Dendritic cell treated with granulocyte-macrophage colony-stimulating factor and Interleukin-4, amounts not matched to agents 40 ng/mL and 50 ng/mL, for 4 days (primary cell): ENCODE results near the gene EXOC6B.

Experiments
- H3K27ac Mint-ChIP-seq: one replicate; pipeline ENCODE4 v1.8.0; 2022; ENCODE audit warnings: mild to moderate bottlenecking, mixed read lengths
- H3K27me3 Mint-ChIP-seq: one replicate; pipeline ENCODE4 v1.8.0; 2022; ENCODE audit warnings: mild to moderate bottlenecking, mixed read lengths
- H3K36me3 Mint-ChIP-seq: one replicate; pipeline ENCODE4 v1.8.0; 2022; ENCODE audit warnings: low read depth, mixed read lengths
- H3K4me1 Mint-ChIP-seq: one replicate; pipeline ENCODE4 v1.8.0; 2022; ENCODE audit warnings: low read depth, mixed read lengths
- H3K4me3 Mint-ChIP-seq: one replicate; pipeline ENCODE4 v1.8.0; 2022; ENCODE audit warnings: mild to moderate bottlenecking, moderate library complexity, mixed read lengths
- H3K9me3 Mint-ChIP-seq: one replicate; pipeline ENCODE4 v1.8.0; 2022; ENCODE audit warnings: mixed read lengths
- intact Hi-C: fragments of 100-400 bp; cut with micrococcal nuclease; formaldehyde crosslinking; loops from one replicate; pipeline ENCODE4 v1.15.0; 2022

EXOC6B gene

GRCh38 chr2:72134408-72134996 lies 691.3 kb downstream of the EXOC6B start:
- peaks cover 12% of the 10 kb centered on the region for H3K27me3 Mint-ChIP-seq
- no peaks in the 10 kb centered on the region for H3K36me3 Mint-ChIP-seq
- intact Hi-C loops: loop anchor here (10.0 kb wide), 1 partner anchor 610 kb away; no protein-coding TSS in a partner anchor
- no peaks in the 10 kb centered on the region for H3K4me1 Mint-ChIP-seq
- H3K27ac Mint-ChIP-seq: no peak overlapping the region
- no peak overlapping the region for H3K4me3 Mint-ChIP-seq
- H3K9me3 Mint-ChIP-seq: no peaks in the 10 kb centered on the region

- H3K27me3 Mint-ChIP-seq: peaks cover 12% of the 10 kb centered on the region
Measured at GRCh38 chr2:72133721-72134407, 692.0 kb downstream of the EXOC6B start.

GRCh38 chr2:72132981-72133720 lies 692.7 kb downstream of the EXOC6B start:
- H3K4me1 Mint-ChIP-seq: no peaks in the 10 kb centered on the region
- no peaks in the 10 kb centered on the region for H3K9me3 Mint-ChIP-seq
- no peak overlapping the region for H3K27ac Mint-ChIP-seq
- no peak overlapping the region for H3K4me3 Mint-ChIP-seq
- intact Hi-C loops: loop anchor here (10.0 kb wide), 1 partner anchor 612 kb away; no protein-coding TSS in a partner anchor
- H3K27me3 Mint-ChIP-seq: peaks cover 12% of the 10 kb centered on the region
- no peaks in the 10 kb centered on the region for H3K36me3 Mint-ChIP-seq

More at GRCh38 chr2:72133721-72134407, 692.0 kb downstream of the EXOC6B start:
- Mint-ChIP-seq H3K4me1 (no peaks in the 10 kb centered on the region), H3K36me3 (no peaks in the 10 kb centered on the region), H3K4me3 (no peak overlapping the region), H3K9me3 (no peaks in the 10 kb centered on the region), H3K27ac (no peak overlapping the region)
- intact Hi-C loops: loop anchor here (10.0 kb wide), 1 partner anchor 611 kb away; no protein-coding TSS in a partner anchor

GRCh38 chr2:72131916-72132841 lies 693.7 kb downstream of the EXOC6B start:
- H3K27me3 Mint-ChIP-seq: peaks cover 12% of the 10 kb centered on the region
- H3K4me3 Mint-ChIP-seq: no peak overlapping the region
- no peak overlapping the region for H3K27ac Mint-ChIP-seq
- intact Hi-C loops: loop anchor here (10.0 kb wide), 1 partner anchor 613 kb away; no protein-coding TSS in a partner anchor
- H3K9me3 Mint-ChIP-seq: no peaks in the 10 kb centered on the region
- no peaks in the 10 kb centered on the region for H3K4me1 Mint-ChIP-seq
- H3K36me3 Mint-ChIP-seq: no peaks in the 10 kb centered on the region

- intact Hi-C loops: loop anchor here (10.0 kb wide), 1 partner anchor 613 kb away; no protein-coding TSS in a partner anchor
- peaks cover 12% of the 10 kb centered on the region for H3K27me3 Mint-ChIP-seq
Measured at GRCh38 chr2:72131371-72131891, 694.4 kb downstream of the EXOC6B start.

GRCh38 chr2:72130659-72131360 lies 695.0 kb downstream of the EXOC6B start:
- H3K36me3 Mint-ChIP-seq: no peaks in the 10 kb centered on the region
- peaks cover 12% of the 10 kb centered on the region for H3K27me3 Mint-ChIP-seq
- H3K27ac Mint-ChIP-seq: no peak overlapping the region
- no peaks in the 10 kb centered on the region for H3K9me3 Mint-ChIP-seq
- intact Hi-C loops: loop anchor here (10.0 kb wide), 1 partner anchor 614 kb away; no protein-coding TSS in a partner anchor
- H3K4me3 Mint-ChIP-seq: no peak overlapping the region
- no peaks in the 10 kb centered on the region for H3K4me1 Mint-ChIP-seq

More at GRCh38 chr2:72131371-72131891, 694.4 kb downstream of the EXOC6B start:
- Mint-ChIP-seq H3K4me3 (no peak overlapping the region), H3K27ac (no peak overlapping the region), H3K4me1 (no peaks in the 10 kb centered on the region), H3K36me3 (no peaks in the 10 kb centered on the region), H3K9me3 (no peaks in the 10 kb centered on the region)

- Mint-ChIP-seq H3K9me3 (no peaks in the 10 kb centered on the region), H3K36me3 (no peaks in the 10 kb centered on the region), H3K27me3 (peaks cover 11% of the 10 kb centered on the region), H3K4me1 (no peaks in the 10 kb centered on the region), H3K27ac (no peak overlapping the region), H3K4me3 (no peak overlapping the region)
- intact Hi-C loops: loop anchor here (10.0 kb wide), 1 partner anchor 615 kb away; no protein-coding TSS in a partner anchor
Measured at GRCh38 chr2:72129681-72130340, 696.0 kb downstream of the EXOC6B start.

- H3K27me3 Mint-ChIP-seq: peaks cover 11% of the 10 kb centered on the region
- H3K4me3 Mint-ChIP-seq: no peak overlapping the region
- no peak overlapping the region for H3K27ac Mint-ChIP-seq
- intact Hi-C loops: no loop called here
- no peaks in the 10 kb centered on the region for H3K36me3 Mint-ChIP-seq
- no peaks in the 10 kb centered on the region for H3K4me1 Mint-ChIP-seq
- H3K9me3 Mint-ChIP-seq: no peaks in the 10 kb centered on the region
Measured at GRCh38 chr2:72128843-72129227, 697.0 kb downstream of the EXOC6B start.

GRCh38 chr2:72128059-72128842 lies 697.6 kb downstream of the EXOC6B start:
- Mint-ChIP-seq H3K4me3 (no peak overlapping the region), H3K27me3 (peaks cover 11% of the 10 kb centered on the region), H3K9me3 (no peaks in the 10 kb centered on the region), H3K27ac (no peak overlapping the region), H3K36me3 (no peaks in the 10 kb centered on the region), H3K4me1 (no peaks in the 10 kb centered on the region)
- intact Hi-C loops: no loop called here

- intact Hi-C loops: no loop called here
Measured at GRCh38 chr2:72127401-72128058, 698.3 kb downstream of the EXOC6B start.

More at GRCh38 chr2:72127401-72128058, 698.3 kb downstream of the EXOC6B start:
- Mint-ChIP-seq H3K4me1 (no peaks in the 10 kb centered on the region), H3K4me3 (no peak overlapping the region), H3K27ac (no peak overlapping the region), H3K36me3 (no peaks in the 10 kb centered on the region), H3K27me3 (peaks cover 11% of the 10 kb centered on the region), H3K9me3 (no peaks in the 10 kb centered on the region)
